Measurements from ENCODE around the gene METTL9.

The METTL9 gene

DNA sequence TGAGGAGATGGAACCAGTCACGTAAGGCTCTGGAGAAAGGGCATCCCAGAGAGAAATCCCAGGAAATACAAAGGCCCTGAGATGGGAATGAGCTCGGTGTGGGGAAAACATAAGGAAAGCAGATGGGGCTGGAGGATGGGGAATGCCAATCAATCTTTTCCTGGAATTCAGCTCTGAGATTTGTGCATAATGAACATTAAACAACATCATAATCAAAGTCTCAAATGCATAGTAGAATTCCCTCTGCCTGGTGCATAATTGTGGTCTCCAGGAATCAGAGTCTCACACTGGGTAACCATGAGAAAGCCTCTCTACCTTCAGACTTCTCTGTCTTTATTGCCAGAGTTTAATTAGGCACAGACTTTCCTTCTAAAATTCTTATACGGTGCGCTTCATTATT, 95.2 kb downstream of the METTL9 start:
- no peak for ATAC-seq (ENCODE audit: low read depth)
- Mint-ChIP-seq H3K4me3 (no peak overlapping the region), H3K36me3 (no peaks in the 10 kb centered on the region), H3K27me3 (peaks cover 7% of the 10 kb centered on the region), H3K9me3 (no peaks in the 10 kb centered on the region), H3K4me1 (no peaks in the 10 kb centered on the region), H3K27ac (no peak overlapping the region)
- DNase-seq (ENCODE audit: low spot score in 2 of 2): no peak

DNA sequence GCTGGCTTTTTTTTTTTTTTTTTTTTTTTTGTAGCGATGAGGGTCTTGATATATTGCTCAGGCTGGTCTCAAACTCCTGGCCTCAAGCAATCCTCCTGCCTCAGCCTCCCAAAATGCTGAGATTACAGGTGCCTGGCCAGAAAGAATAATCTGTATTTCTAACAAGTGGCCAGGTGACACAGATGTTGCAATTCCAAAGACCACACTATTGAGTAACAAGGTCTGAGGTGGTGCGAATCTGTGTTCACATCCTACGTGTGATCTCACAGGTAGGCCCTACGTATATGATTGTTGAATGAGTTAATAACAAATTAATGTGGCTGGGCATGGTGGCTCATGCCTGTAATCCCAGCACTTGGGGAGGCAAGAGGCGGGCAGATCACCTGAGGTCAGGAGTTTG, 97.7 kb downstream of the METTL9 start:
- ATAC-seq (ENCODE audit: low read depth) (no peak), DNase-seq (ENCODE audit: low spot score in 2 of 2) (no peak)
- Mint-ChIP-seq H3K27ac (no peak overlapping the region), H3K9me3 (no peaks in the 10 kb centered on the region), H3K4me1 (no peaks in the 10 kb centered on the region), H3K36me3 (no peaks in the 10 kb centered on the region), H3K27me3 (peaks cover 6% of the 10 kb centered on the region), H3K4me3 (no peak overlapping the region)

DNA sequence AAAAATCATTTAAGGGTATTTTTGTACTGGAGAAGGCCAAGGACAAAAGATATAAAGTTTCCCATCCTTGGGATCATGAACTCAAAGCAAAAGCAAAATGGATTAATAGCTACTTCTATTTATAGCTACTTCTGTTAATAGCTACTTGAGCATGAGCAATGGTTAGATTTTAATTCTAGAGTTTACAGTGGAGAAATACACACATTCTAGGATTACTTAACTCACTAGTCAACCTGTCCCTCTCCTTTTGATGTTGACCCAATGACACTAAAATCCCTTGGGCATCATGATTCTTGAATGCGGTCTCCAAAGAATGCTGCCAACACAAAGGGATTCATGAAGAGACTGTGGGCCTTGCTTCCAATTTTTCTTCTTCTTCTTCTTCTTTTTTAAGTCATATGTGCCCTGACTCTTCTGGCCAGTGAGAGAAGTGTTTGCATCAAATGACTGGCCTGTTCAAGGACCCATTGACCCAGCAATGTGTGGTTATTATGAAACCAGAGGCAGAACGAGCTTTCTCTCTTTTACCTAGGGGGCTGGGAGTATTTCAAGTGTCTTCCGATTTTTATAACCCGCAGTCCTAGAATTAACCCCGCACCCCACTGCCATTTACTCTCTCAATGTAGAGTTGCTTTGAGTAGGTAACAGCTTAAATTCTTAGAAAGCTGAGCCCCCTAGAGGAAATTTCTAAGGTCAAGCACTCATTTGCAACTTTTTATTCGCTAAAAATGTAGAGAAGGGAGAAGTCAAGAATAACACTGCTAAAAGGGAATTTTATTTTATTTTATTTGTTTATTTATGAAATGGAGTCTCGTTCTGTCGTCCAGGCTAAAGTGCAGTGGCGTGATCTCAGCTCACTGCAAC, 99.0 kb downstream of the METTL9 start:
- DNase-seq (ENCODE audit: low spot score in 2 of 2): no peak
- Mint-ChIP-seq H3K27me3 (peaks cover 9% of the 10 kb centered on the region), H3K4me3 (no peak overlapping the region), H3K27ac (no peak overlapping the region), H3K36me3 (no peaks in the 10 kb centered on the region), H3K4me1 (peaks cover 6% of the 10 kb centered on the region), H3K9me3 (no peaks in the 10 kb centered on the region)
- no peak for ATAC-seq (ENCODE audit: low read depth)

DNA sequence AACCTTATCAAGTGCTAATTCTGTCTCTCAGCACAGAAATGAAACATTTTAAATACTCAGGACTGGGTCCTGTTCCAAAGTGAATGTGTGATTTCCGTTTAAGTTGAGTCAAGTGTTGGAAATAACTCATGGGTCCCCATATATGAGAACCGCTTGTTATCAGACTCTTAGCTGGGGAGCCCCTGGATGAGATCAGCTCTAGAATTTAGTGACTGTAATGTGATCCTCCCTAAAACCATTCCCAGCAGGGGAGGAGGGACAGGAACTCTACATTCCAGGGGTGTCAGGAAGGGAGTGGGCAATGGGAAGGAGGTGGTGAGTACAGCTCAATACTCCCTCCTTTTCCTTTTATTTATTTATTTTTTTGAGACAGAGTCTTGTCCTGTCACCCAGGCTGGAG, 101.9 kb downstream of the METTL9 start:
- H3K27ac Mint-ChIP-seq: no peak overlapping the region
- no peaks in the 10 kb centered on the region for H3K36me3 Mint-ChIP-seq

DNA sequence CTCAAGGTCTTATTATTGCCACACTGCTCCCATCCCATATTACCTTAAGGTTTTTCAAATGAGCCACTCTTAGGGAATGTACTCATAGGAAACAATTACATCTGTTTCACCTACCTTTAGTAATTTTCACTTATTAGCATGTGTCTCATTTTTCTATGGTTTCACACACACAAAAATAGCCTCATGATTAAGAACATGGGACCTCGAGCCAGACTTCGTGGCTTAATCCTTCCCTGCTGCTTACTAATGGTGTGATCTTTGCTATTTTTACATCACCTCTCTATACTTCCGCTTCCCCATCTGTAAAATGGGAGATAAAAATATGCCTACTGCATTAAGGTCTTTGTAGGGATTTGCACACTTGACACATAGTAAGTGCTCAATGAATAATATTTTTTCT, 102.9 kb downstream of the METTL9 start:
- Mint-ChIP-seq H3K36me3 (no peaks in the 10 kb centered on the region), H3K4me3 (no peak overlapping the region), H3K9me3 (no peaks in the 10 kb centered on the region), H3K27ac (no peak overlapping the region), H3K27me3 (peaks cover 9% of the 10 kb centered on the region), H3K4me1 (peaks cover 14% of the 10 kb centered on the region)
- DNase-seq (ENCODE audit: low spot score in 2 of 2) (no peak), ATAC-seq (ENCODE audit: low read depth) (no peak)

More for the DNA sequence above, 101.9 kb downstream of the METTL9 start:
- H3K4me3 Mint-ChIP-seq: no peak overlapping the region
- H3K27me3 Mint-ChIP-seq: peaks cover 10% of the 10 kb centered on the region
- DNase-seq (ENCODE audit: low spot score in 2 of 2): no peak
- peaks cover 14% of the 10 kb centered on the region for H3K4me1 Mint-ChIP-seq
- no peak for ATAC-seq (ENCODE audit: low read depth)
- H3K9me3 Mint-ChIP-seq: no peaks in the 10 kb centered on the region

DNA sequence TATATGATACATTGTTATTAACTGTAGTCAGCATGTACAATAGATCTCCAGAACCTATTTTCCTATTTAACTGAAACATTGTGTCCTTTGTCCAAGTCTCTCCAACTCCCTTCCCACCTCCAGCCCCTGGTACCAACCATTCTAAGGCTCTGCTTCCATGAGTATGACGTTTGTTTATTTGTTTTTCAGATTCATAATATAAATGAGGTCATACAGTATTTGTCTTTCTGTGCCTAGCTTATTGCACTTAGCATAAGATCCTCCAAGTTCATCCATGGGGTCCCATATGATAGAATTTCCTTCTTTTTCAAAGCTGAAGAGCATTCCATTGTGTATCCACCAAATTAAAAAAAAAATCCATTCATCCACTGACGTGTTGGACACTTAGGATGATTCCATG, 103.8 kb downstream of the METTL9 start:
- Mint-ChIP-seq H3K27ac (no peak overlapping the region), H3K36me3 (no peaks in the 10 kb centered on the region), H3K27me3 (peaks cover 12% of the 10 kb centered on the region), H3K4me1 (peaks cover 17% of the 10 kb centered on the region), H3K4me3 (no peak overlapping the region), H3K9me3 (no peaks in the 10 kb centered on the region)
- DNase-seq (ENCODE audit: low spot score in 2 of 2): no peak
- ATAC-seq (ENCODE audit: low read depth): no peak

DNA sequence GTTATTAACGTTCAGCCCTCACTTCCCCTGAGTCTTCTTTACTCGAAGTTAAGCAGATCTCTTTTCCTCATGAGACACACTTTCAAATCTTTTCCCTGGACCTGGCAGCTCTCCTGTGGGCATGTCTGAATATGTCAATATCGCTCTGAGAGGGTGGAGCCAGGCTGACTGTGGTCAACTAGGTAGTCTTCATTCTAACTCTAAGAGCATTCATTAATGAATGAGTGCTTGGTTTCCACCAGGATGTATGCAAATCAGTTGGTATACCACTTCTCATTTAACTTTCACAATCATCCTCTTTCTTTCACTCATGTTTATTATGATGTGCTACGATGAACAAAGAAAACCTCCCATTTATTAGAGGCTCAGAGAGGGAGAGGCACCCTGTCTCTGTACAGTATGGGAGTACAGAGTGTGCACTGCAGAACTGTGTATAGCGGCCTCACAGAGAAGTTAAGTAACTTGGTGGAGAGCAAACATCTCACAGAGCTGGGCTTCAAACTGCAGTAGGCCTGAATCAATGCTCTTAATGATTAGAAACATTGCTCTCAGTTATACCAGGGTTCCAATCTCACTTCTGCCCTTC, 104.3 kb downstream of the METTL9 start:
- ATAC-seq (ENCODE audit: low read depth) (peak; percentile 90), DNase-seq (ENCODE audit: low spot score in 2 of 2) (peak in 1 of 2 donors; percentile 31)
- peaks cover 12% of the 10 kb centered on the region for H3K27me3 Mint-ChIP-seq
- H3K9me3 Mint-ChIP-seq: no peaks in the 10 kb centered on the region
- H3K4me3 Mint-ChIP-seq: peak overlapping the region; percentile 43
- no peaks in the 10 kb centered on the region for H3K36me3 Mint-ChIP-seq
- no peak overlapping the region for H3K27ac Mint-ChIP-seq
- peaks cover 17% of the 10 kb centered on the region for H3K4me1 Mint-ChIP-seq

DNA sequence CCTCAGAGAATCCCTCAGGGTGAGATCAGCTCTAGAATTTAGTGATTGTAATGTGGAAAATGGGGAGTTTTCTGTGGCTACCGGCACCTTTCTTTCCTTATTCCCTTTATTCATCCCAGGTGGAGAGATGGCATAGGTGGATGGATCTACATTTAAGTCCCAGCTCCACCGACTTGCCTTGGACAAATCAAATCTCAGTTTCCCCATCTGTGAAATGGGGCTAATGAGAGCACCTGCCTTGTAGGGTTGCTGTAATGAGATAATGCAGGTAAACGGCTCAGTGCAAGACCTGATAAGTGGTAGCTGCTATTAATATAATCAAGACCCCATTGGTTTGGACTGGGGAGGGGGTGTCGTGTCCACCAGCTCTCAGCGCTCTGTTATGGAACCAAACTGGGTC, 104.9 kb downstream of the METTL9 start:
- Mint-ChIP-seq H3K4me1 (peaks cover 17% of the 10 kb centered on the region), H3K9me3 (no peaks in the 10 kb centered on the region), H3K27ac (no peak overlapping the region), H3K36me3 (no peaks in the 10 kb centered on the region), H3K4me3 (no peak overlapping the region), H3K27me3 (peaks cover 12% of the 10 kb centered on the region)
- ATAC-seq (ENCODE audit: low read depth): no peak
- DNase-seq (ENCODE audit: low spot score in 2 of 2): no peak

DNA sequence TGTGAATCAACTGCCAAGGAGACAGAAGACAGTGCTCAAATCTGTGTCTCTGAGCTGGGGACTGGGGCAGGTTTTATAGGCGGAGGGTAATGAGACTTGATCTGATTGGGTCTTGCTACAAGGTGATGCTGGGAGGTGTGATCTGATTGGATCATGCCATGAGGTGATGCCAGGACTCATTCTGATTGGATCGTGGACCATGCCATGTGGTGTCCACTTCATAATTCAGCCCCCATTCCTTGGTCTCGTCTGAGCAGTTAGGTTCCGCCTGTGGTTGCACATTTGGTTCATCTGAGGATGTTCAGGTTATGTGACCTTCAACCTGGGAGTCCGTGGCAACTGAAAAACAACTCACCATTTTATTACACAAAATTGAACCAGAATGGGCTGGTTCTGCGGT, 105.4 kb downstream of the METTL9 start:
- Mint-ChIP-seq H3K36me3 (no peaks in the 10 kb centered on the region), H3K4me3 (no peak overlapping the region)

More for the DNA sequence above, 105.4 kb downstream of the METTL9 start:
- H3K4me1 Mint-ChIP-seq: peaks cover 17% of the 10 kb centered on the region
- DNase-seq (ENCODE audit: low spot score in 2 of 2): no peak
- H3K27ac Mint-ChIP-seq: no peak overlapping the region
- H3K27me3 Mint-ChIP-seq: peaks cover 12% of the 10 kb centered on the region
- H3K9me3 Mint-ChIP-seq: no peaks in the 10 kb centered on the region
- no peak for ATAC-seq (ENCODE audit: low read depth)

All from memory B cell (primary cell).